HG02973 (cell line): ENCODE measurements around the gene F10.

ENCODE experiments used
- ATAC-seq: cut with Tn5 transposase; IDR thresholded peaks from one replicate; pipeline ENCODE4 v1.9.1; 2021; ENCODE audit warnings: moderate library complexity; ENCODE audit not compliant: unreplicated experiment

Gene F10

DNA sequence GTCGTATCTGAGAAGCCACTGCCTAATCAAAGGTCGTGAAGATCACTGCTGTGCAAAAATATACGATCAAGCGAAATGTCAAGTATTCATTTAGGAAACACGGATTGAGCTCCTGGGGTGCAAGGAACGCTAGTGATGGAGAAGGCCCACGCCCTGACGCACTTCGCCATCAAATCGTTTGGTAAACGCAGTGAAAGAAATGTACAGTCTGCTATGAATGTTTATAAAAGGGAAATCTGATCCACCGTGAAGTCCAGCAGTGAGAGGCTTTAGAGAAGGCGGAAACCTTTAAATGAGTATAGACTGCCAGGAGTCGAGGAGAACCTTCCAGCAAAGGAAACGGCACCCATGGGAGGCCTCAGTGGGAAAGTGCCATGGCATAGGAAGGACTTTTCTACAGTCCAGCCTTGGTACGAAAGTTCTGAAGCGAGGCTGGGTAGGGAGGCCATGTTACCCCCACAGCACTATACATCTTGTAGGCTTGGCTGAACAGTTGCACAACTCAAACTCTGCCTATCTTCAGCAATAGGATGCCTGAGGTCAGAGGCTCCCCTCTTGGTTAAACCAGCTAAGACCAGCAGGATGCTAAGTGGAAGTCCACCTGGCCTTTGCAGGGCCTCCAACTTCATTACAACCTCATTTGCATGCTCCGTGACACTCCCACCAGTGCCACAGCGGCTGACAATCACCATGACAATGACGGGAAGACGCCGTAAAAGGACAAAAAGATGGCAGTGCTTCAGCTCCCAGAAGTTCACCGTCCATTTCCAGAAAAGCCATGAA is 65.5 kb downstream of the F10 start:
- no peak for ATAC-seq

DNA sequence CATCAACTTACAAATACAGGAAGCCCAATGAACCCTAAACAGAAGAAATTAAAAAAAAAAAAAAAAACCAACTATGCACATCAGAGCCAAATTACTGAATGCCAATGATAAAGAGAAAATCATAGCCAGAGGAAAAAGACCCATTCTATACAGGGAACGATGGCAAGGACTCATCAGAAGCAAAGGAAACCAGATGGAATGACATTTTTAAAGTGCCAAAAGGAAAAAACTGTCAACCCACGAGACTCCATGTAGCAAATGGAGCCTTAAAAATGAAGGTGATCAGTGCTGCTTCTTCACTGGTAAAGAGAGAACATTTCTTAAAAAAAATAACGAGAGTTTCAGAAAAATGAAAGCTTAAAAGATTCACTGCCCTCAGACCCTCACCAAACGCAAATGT is 67.6 kb downstream of the F10 start:
- ATAC-seq = no peak

DNA sequence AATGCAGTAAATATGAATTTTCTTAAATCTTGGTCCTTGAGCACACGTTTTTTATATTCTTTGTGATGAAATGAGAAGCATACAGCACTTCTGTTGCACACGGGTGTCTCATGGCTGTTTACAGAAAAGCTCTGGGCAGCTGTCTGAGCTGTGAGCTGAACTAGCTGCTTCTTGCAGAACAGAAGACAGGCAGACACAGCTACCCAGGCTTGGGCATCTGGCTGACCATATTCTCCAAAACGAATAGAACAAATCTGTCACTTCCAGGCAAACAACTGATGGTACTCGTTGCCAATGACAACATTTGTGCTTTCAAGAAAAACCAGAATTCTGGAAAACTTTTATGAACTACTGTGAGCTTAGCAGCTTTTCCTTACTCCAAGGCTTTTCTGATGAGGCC is 69.7 kb downstream of the F10 start:
- no peak for ATAC-seq

DNA sequence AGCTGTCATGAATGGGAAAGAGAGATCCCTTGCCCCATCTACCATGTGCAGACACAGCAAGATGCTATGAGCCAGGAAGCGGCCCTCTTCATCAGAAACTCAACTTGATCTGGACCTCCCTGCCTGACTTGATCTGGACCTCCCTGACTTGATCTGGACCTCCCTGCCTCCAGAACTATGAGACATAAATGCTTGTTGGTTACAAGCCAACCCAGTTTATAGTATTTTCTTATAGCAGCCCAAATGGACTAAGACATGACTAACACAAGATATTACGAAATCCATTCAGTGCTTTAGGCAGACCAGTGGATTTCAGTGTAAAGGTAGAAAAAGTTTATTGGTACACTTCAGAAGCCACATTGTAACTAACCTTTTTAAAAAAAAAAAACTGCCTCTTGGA is 70.3 kb downstream of the F10 start:
- ATAC-seq = no peak

DNA sequence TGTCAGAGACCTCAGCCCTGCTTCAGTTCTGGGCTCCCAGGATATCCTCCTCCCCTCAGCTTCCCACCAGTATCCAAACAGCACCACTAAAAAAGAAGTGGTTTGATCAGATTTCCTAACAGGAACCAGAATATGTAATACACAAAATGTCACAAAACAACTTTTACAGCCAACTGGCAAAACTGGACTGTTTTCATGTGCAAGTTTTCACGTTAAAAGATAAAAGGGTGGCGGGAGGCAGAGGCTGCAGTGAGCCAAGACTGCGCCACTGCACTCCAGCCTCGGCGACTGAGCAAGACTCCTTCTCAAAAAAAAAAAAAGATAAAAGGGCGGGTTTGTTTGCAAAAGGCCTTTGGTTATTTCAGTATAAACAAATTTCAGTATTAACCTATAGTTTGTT is 72.8 kb downstream of the F10 start:
- ATAC-seq = no peak

DNA sequence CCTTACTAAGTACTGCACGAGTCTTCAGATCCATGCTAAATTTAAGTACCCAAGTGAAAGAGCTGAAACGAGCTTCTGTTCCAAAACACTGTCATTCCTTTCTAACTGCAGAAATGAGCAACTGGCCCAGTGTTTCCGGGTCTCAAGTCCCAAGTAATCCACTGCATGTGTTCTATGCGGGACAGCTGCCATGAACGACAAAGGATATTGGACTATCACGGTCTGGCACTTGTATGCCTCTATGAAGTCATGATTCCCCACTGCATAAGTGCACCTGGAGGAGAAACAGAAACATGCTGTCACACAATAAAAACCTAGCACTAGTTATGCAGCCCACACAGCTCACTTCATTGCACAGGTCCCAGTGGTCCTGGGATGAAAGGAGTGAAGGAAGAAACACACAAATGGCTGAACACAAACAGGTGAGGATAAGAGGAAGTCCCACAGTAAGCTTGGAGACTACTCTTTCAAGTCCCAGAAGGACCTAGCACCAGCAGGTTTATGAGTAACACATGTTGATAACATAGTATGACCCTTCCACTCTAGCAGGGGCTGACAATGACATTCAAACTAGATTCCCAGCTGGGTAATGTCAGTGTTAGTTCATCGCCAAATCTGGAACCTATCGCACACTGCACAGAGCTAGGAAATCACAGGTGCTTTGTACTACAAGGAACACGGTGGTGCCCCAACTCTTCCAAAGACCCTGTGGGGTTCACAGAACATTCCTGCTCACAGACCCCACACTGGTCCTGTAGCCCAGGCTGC is 74.6 kb downstream of the F10 start:
- no peak for ATAC-seq
